KMS-11 (cell line): ENCODE data around the gene MYO15B.

Source experiments
- H2AFZ ChIP-seq: fragments of 200-600 bp; sonication (generic); 2 replicates; pipeline ENCODE4 v1.6.1; 2016; ENCODE audit warnings: antibody characterized with exemption, mixed run types, low read depth
- H3K27ac ChIP-seq: fragments of 200-600 bp; sonication (generic); 2 replicates; pipeline ENCODE4 v1.6.1; 2016; ENCODE audit warnings: mild to moderate bottlenecking, mixed run types
- H3K27me3 ChIP-seq: fragments of 200-600 bp; sonication (generic); 2 replicates; pipeline ENCODE4 v1.6.1; 2017; ENCODE audit warnings: mild to moderate bottlenecking, low read depth, mixed run types, moderate library complexity; ENCODE audit not compliant: insufficient read depth
- H3K36me3 ChIP-seq: fragments of 200-600 bp; sonication (generic); 2 replicates; pipeline ENCODE4 v1.6.1; 2017; ENCODE audit warnings: mild to moderate bottlenecking, mixed run types; ENCODE audit not compliant: insufficient read depth
- H3K4me1 ChIP-seq: fragments of 200-600 bp; sonication (generic); 2 replicates; pipeline ENCODE4 v1.6.1; 2016; ENCODE audit warnings: mild to moderate bottlenecking, low read depth, mixed run types; ENCODE audit not compliant: poor library complexity, severe bottlenecking
- H3K4me2 ChIP-seq: fragments of 200-600 bp; sonication (generic); 2 replicates; pipeline ENCODE4 v1.7.0; 2016; ENCODE audit warnings: mild to moderate bottlenecking, mixed run types
- H3K4me3 ChIP-seq: fragments of 200-600 bp; sonication (generic); IDR thresholded peaks from 2 replicates; pipeline ENCODE4 v1.6.1; 2017; ENCODE audit warnings: low read depth, low read length, mixed read lengths; ENCODE audit not compliant: insufficient read depth
- H3K79me2 ChIP-seq: fragments of 200-600 bp; sonication (generic); 2 replicates; pipeline ENCODE4 v1.6.1; 2016; ENCODE audit warnings: low read depth, mixed run types; ENCODE audit not compliant: insufficient read depth
- H3K9ac ChIP-seq: fragments of 200-600 bp; sonication (generic); 2 replicates; pipeline ENCODE4 v1.6.1; 2016; ENCODE audit warnings: mild to moderate bottlenecking, mixed run types
- H4K20me1 ChIP-seq: fragments of 200-600 bp; sonication (generic); 2 replicates; pipeline ENCODE4 v1.6.1; 2016; ENCODE audit warnings: mild to moderate bottlenecking, mixed run types; ENCODE audit not compliant: insufficient read depth
- TF ChIP-seq, protein P1 (sequence below): fragments of 200-600 bp; sonication (generic); conservative IDR thresholded peaks from 2 replicates; pipeline ENCODE4 v1.6.1; 2017; ENCODE audit warnings: low read depth, mild to moderate bottlenecking, antibody characterized with exemption, low read length, moderate library complexity, mixed read lengths

MYO15B gene

DNA sequence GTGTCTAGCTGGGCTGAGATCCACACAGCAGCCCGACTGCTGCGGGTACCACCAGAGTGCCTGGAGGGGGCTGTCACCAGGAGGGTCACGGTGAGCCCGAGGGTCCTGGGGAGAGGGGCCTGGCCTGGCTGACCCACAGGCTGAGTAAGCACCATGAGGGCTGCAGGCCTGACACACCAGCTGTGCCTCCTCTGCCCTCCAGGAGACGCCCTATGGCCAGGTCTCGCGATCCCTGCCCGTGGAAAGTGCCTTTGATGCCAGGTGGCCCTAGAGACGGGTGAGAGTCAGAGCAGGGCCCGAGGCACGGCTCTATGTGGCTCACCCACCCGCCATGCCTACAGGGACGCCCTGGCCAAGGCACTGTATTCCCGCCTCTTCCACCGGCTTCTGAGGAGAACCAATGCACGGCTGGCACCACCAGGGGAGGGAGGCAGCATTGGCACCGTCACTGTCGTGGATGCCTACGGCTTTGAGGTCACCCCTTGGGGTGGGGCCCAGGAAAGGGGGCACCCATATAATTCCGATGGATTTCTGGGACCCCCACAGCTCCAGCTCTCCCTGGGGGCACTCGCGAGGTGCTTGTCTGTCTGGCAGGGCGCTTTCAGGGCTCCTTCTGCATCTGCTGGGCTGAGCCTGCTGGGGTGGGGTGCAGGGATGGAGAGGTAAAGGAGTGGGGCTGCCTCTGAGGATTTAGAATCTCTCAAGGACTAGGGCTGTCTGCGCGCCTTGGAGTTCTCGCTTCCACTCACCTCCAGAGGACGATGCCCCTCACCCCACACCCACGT lies 7.1 kb downstream of the MYO15B start:
- H3K79me2 ChIP-seq, result no peaks in the 10 kb centered on the region
- TF ChIP-seq, protein P1, sequence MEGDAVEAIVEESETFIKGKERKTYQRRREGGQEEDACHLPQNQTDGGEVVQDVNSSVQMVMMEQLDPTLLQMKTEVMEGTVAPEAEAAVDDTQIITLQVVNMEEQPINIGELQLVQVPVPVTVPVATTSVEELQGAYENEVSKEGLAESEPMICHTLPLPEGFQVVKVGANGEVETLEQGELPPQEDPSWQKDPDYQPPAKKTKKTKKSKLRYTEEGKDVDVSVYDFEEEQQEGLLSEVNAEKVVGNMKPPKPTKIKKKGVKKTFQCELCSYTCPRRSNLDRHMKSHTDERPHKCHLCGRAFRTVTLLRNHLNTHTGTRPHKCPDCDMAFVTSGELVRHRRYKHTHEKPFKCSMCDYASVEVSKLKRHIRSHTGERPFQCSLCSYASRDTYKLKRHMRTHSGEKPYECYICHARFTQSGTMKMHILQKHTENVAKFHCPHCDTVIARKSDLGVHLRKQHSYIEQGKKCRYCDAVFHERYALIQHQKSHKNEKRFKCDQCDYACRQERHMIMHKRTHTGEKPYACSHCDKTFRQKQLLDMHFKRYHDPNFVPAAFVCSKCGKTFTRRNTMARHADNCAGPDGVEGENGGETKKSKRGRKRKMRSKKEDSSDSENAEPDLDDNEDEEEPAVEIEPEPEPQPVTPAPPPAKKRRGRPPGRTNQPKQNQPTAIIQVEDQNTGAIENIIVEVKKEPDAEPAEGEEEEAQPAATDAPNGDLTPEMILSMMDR, result no peak; the same call in 1 of the 2 replicates
- no peak overlapping the region for H3K4me2 ChIP-seq
- H3K9ac ChIP-seq, result no peak overlapping the region
- no peak overlapping the region for H3K27ac ChIP-seq
- H3K27me3 ChIP-seq, result peaks cover 65% of the 10 kb centered on the region; the same call in 1 of the 2 replicates
- H4K20me1 ChIP-seq, result no peaks in the 10 kb centered on the region
- H3K4me1 ChIP-seq, result no peaks in the 10 kb centered on the region
- no peaks in the 10 kb centered on the region for H3K36me3 ChIP-seq
- no peak overlapping the region; the same call in 1 of the 2 replicates for H2AFZ ChIP-seq
- no peak overlapping the region for H3K4me3 ChIP-seq

DNA sequence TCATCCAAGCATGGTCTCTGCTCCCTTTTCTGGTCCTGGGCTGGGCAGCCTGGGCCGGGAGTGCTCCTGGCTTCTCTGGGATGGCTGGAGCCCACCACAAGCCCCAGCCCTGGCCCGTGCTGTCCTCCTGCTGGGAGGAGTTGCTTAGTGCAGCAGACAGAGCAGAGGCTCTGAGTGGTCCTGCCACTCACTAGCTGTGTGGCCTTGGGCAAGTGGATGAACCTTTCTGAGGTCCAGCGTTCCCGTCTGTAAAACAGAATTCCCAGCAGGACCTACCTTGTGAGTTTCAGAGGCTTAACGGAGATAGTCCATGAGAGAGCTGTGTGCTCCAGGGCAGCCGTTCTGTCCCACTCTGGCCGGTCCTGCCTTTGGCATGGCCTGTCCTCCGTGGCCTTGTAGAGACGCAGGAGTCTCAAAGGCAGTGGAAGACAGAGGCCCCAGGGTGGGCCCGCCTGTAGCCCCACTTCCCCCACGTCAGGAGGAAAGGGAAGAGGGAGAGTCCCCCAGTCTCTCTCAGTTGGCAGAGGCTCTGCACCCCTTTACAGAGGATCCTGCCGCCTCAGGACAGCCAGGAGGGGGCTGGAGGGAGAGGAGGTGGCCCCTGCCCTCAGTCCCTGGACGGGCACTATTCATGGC lies 7.8 kb downstream of the MYO15B start:
- no peaks in the 10 kb centered on the region for H4K20me1 ChIP-seq
- no peak overlapping the region for H3K4me3 ChIP-seq
- no peak overlapping the region for H3K27ac ChIP-seq
- no peaks in the 10 kb centered on the region for H3K4me1 ChIP-seq
- no peaks in the 10 kb centered on the region for H3K79me2 ChIP-seq
- no peaks in the 10 kb centered on the region for H3K36me3 ChIP-seq
- no peak overlapping the region for H2AFZ ChIP-seq
- no peak overlapping the region for H3K4me2 ChIP-seq
- H3K9ac ChIP-seq, result no peak overlapping the region
- TF ChIP-seq, protein P1, result no peak
- H3K27me3 ChIP-seq, result peaks cover 65% of the 10 kb centered on the region; the same call in 1 of the 2 replicates

DNA sequence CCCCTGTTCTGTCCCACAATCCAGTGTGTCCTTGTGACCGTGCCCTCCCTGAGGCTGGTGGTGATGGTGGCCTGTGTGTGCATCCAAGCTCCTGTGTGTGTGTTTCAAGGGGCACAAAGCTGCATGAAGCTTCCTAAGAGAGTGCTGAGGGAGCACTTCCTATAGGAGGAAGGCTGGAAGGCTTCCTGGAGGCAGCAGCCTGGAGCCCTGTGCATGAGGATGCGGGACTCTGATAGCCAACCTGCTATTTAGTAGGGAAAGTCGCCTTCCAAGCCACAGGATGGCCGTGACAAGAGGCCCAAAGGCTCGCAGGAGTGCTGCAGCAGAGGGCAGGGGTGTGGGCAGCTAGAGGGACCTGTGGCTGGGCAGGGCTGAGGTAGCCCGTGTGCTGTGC lies 8.3 kb downstream of the MYO15B start:
- Histone ChIP-seq H3K4me2 (no peak overlapping the region), H3K9ac (no peak overlapping the region), H3K4me3 (no peak overlapping the region), H3K27ac (no peak overlapping the region), H4K20me1 (no peaks in the 10 kb centered on the region), H2AFZ (no peak overlapping the region), H3K4me1 (no peaks in the 10 kb centered on the region), H3K79me2 (no peaks in the 10 kb centered on the region), H3K27me3 (peaks cover 65% of the 10 kb centered on the region; the same call in 1 of the 2 replicates), H3K36me3 (no peaks in the 10 kb centered on the region)
- TF ChIP-seq, protein P1, result no peak

DNA sequence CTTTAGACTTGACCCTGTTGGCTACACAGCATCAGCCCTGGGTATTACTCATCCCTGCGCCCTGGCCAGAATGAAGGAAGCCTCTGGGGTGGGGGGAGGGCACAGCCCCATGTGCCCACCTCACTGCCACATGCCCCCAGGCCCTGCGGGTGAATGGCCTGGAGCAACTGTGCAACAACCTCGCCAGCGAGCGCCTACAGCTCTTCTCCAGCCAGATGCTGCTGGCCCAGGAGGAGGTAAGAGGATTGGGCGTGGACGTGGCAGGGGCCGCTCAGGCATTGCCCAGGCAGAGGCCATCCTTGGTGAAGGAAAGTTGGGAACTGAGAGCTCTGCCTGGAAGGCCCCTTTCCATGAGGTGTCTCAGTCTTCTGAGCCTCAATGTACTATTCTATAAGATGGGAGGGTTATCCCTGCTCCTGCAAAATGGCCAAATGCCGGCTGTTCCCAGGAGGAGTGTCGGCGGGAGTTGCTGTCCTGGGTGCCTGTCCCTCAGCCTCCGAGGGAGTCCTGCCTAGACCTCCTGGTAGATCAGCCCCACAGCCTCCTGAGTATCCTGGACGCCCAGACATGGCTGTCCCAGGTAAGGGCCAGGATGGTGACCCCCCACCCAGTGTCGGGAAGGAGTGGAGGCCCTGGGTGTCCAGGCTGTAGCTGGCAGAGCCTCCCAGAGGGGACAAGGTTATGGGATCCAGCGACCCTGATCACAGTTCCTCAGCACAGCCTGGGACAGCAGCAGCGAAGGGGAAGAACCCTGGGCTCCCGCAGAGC lies 8.9 kb downstream of the MYO15B start:
- TF ChIP-seq, protein P1, result no peak
- H3K9ac ChIP-seq, result no peak overlapping the region
- no peak overlapping the region for H3K4me3 ChIP-seq
- no peak overlapping the region for H2AFZ ChIP-seq
- H3K27me3 ChIP-seq, result peaks cover 60% of the 10 kb centered on the region; the same call in 1 of the 2 replicates
- H4K20me1 ChIP-seq, result no peaks in the 10 kb centered on the region
- no peak overlapping the region for H3K4me2 ChIP-seq
- no peaks in the 10 kb centered on the region for H3K79me2 ChIP-seq
- no peak overlapping the region for H3K27ac ChIP-seq
- no peaks in the 10 kb centered on the region for H3K4me1 ChIP-seq
- no peaks in the 10 kb centered on the region for H3K36me3 ChIP-seq
